Globus pallidus (tissue), 1 donor: ENCODE results near the gene ADD1.

Source experiments
- DNase-seq: peaks from one replicate; pipeline ENCODE4 v3.0.0-alpha.2; 2015; ENCODE audit warnings: low spot score

Gene ADD1

GRCh38 chr4:2834001-2834921 lies 9.4 kb upstream of the ADD1 start:
- no peak for DNase-seq

GRCh38 chr4:2835978-2836377 lies 7.7 kb upstream of the ADD1 start:
- DNase-seq: no peak

- DNase-seq: no peak
Measured at GRCh38 chr4:2836391-2836859, 7.2 kb upstream of the ADD1 start.

DNA sequence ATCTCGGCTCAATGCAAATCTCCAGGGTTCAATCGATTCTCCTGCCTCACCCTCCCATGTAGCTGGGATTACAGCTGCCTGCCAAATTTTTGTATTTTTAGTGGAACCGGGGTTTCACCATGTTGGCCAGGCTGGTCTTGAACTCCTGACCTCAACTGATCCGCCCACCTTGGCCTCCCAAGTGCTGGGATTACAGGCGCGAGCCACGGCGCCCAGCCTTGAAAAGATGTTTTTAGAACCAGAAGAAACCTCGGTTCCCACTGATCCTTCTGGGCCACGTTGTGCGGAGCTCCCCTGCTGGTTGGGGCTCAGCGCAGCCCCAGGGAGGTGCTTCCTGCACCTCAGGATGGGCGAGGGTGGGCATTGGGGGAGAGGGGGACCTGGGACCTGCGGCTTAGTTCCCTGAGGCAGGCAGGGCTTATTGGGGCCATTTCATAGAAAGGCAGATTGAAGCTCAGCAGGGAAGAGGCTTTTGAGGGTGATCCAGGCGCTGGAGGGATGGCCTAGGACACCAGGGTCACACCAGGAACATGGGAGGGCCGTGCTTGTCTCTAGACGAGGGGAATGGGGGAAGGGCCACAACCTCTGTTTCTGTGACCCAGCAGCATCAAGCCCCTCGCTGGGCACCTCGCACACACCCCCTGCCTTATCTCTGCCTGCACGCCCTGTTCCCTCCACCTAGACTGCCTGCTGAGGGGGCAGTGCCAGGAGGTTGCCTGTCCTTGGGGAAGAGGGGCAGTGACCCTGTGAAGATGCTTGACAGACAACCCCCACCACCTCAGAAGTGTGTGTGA lies 6.3 kb upstream of the ADD1 start:
- DNase-seq: no peak

GRCh38 chr4:2837904-2838496 lies 5.6 kb upstream of the ADD1 start:
- peak; percentile 68 for DNase-seq

GRCh38 chr4:2839060-2839459 lies 4.6 kb upstream of the ADD1 start:
- DNase-seq: no peak

- DNase-seq: peak; percentile 43
Measured at GRCh38 chr4:2842687-2843262, 869 bp upstream of the ADD1 start.

GRCh38 chr4:2843941-2844584 lies 419 bp downstream of the ADD1 start:
- DNase-seq: no peak

GRCh38 chr4:2846172-2846571 lies 2.5 kb downstream of the ADD1 start:
- no peak for DNase-seq

- no peak for DNase-seq
Measured at GRCh38 chr4:2847302-2847871, 3.7 kb downstream of the ADD1 start.

DNA sequence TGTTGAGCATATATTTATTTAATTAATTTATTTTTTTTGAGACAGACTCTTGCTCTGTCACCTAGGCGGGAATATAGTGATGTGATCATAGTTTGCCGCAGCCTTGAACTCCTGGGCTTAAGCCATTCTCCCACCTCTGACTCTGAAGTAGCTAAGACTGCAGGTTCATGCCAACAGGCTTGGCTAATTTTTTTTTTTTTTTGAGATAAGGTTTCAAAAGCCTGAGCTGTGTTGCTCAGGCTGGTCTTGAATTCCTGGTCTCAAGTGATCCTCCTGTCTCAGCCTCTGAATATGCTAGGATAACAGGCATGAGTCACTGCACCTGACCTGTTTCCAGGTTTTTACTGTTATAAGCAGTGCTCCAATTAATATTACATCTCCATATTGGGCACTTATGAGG lies 4.8 kb downstream of the ADD1 start:
- DNase-seq: no peak

DNA sequence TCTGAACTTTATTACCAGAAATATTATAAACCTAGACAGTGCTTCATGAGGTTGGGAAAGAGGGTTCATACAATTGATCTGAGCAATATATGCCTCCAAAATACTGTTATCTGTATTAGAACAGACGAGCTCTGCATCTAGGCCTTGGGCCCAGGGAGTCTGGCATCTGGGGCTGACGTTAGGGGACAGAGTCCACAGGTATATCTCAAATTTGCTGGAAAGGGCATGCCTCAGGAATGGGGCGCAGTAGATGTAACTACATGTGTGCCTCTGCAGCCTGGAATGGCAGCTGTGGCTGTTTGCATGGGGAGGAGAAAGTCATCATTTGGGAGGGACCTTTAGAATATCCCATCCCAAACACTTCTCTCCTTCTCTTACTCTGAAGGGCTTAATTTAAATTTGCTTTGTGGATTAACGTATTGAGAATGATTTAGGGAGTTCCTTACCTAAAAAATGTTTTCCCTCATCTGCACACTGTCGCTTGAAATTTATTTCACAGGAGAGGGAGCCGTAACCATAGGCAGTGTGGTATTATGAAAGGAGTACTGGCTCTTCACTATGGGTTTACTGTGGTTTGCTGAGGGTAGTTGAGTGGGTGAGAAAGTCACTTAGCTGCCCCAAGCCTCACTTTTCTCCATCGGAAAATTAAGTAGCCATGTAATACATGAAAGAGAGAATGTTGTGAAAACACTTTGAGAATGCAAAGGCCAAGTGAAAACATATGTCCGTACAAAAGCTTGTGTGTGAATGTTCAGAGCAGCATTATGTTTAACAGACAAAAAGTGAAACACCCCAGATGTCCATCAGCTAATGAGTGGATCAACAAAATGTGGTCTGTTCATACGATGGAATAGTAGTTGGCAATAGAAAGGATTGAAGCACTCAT lies 5.9 kb downstream of the ADD1 start:
- no peak for DNase-seq

DNA sequence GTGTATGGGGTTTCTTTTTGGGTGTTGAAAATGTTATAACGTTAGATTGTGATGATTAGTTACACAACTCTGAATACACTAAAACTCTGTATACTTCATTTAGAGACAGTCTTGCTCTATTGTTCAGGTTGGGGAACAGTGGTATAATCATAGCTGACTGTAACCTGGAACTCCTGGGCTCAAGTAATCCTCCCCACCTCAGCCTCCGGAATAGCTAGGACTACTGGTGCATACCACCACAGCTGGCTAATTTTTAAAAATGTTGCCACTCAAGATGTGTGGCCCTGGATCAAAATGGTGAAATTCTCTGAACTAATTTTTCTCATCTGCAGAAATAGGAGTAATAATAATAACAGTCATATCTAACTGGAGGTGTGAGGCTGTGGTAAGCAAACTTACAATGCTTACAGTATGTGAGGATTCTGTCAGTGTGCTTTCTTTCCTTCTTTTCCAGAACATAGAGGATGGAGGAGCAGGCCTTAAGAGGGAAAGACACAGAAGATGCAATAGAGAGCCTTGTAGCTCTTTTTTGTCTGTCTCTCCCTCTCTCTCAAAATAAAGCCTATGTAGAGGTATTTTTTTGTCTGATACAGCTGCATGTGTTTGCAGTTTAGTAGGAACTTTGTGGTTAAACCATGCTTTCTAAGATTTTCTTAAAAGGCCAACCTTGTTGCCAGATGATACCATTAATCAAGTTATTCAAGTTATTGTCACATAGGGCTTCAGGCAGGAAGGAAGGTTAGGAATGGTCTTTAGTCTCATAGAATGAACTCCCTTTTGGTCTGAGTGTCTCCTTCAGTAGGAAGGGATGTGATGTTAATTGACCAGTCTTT lies 7.5 kb downstream of the ADD1 start:
- DNase-seq: no peak

DNA sequence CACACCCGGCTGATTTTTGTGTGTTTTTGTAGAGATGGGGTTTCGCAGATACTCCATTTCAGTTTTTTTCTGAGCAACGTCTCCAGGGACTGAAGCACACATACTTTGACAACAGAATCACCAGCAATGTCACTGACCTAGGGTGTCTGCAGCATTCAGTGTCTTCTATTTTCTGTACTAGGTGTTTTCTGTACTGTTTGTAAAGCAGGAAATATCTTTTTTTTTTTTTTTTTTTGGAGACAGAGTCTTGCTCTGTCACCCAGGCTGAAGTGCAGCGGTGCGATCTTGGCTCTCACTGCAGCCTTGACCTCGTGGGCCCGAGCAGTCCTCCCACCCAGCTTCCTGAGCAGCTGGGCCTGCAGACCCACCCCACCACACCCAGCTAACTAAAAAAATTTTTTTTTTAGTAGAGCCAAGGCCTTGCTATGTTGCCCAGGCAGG lies 8.9 kb downstream of the ADD1 start:
- DNase-seq: no peak

DNA sequence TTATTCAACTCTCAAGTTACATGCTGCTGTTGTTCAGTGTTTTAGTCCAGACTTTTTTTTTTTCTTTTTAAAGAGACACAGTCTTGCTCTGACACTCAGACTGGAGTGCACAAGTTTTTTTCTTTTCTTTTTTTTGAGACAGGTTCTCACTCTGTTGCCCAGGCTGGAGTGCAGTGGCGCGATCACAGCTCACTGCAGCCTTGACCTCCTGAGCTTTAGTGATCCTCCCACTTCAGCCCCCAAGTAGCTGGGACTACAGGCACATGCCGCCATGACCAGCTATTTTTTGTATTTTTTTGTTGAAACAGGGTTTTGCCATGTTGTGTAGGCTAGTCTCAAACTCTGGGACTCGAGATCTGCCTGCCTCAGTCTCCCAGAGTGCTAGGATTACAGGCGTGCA lies 11.9 kb downstream of the ADD1 start:
- no peak for DNase-seq

GRCh38 chr4:2856266-2856665 lies 12.6 kb downstream of the ADD1 start:
- DNase-seq: no peak

DNA sequence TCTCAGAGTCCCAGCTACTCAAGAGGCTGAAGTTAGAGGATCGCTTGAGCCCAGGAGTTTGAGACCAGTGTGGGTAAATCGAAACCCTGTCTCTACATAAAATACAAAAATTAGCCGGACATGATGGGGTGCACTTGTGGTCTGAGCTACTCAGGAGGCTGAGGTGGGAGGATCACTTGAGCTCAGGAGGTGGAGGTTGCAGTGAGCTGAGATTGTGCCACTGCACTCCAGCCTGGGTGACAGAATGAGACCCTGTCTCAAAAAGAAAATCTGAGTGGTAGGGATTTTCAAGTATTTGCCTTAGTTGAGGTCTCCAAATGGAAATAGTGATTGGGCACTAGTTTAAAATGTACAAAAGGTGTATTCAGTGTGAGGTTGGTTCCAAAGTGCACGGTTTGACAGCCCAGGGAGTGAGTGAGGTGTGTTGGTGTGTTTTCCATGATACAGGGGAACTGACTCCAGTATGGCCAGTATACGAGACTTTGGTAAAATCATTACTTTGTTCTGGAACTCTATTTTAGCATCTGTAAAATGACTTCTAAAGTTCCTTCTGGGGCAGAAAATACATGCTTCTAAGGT lies 13.8 kb downstream of the ADD1 start:
- DNase-seq: no peak

- DNase-seq: no peak
Measured at GRCh38 chr4:2858451-2859217, 15.0 kb downstream of the ADD1 start.
